ENCODE data around the gene P2RY10.

- no peak for TF ChIP-seq SIN3A (IDR thresholded peaks at IDR 0.05; ENCODE audit: borderline replicate concordance, insufficient read depth, low read length)
- TF ChIP-seq TAF1 (IDR thresholded peaks at IDR 0.05; ENCODE audit: borderline replicate concordance, insufficient read depth, low read length) = no peak
- TF ChIP-seq POLR2AphosphoS5 (IDR thresholded peaks at IDR 0.05; ENCODE audit: low read depth, low read length) = no peak
Measured at GRCh38 chrX:78946178-78946931, 1.2 kb downstream of the P2RY10 start.

Data from PFSK-1 (cell line).